HepG2 (cell line): ENCODE measurements around the gene ABT1. TPM values are rescaled to one million over a fixed set of nuclear protein-coding genes. Genes with fewer than 3 reads are reported as not detected.

Source experiments
- EP300 ChIP-seq, 3 experiments: sonication (generic) in 1 of 3; formaldehyde crosslinking in 1 of 3; IDR thresholded peaks; 2 replicates each; pipeline versions ENCODE4 v1.5.1 to v1.6.1; 2011 to 2020; ENCODE audit warnings: low read depth in 2 of 3, low read length in 2 of 3, borderline replicate concordance in 1 of 3, improper control_type of control experiment in 1 of 3, mild to moderate bottlenecking in 1 of 3, missing genetic modification reagents in 1 of 3, moderate library complexity in 1 of 3
- GATA4 ChIP-seq: sonication (generic); IDR thresholded peaks from 2 replicates; pipeline ENCODE4 v1.6.1; 2016; ENCODE audit warnings: antibody characterized with exemption, low read depth, borderline replicate concordance
- IKZF5 ChIP-seq: IDR thresholded peaks from 2 replicates; pipeline ENCODE4 v1.6.1; 2018; ENCODE audit warnings: missing genetic modification reagents, mild to moderate bottlenecking, missing compliant biosample characterization
- MYNN ChIP-seq: sonication (generic); formaldehyde crosslinking; IDR thresholded peaks from 2 replicates; pipeline ENCODE4 v1.4.0; 2020; ENCODE audit warnings: mild to moderate bottlenecking, low read depth, missing genetic modification reagents
- NR3C1 ChIP-seq: sonication (generic); formaldehyde crosslinking; IDR thresholded peaks from 2 replicates; pipeline ENCODE4 v1.4.0; 2020; ENCODE audit warnings: missing genetic modification reagents
- PATZ1 ChIP-seq: sonication (generic); formaldehyde crosslinking; IDR thresholded peaks from 2 replicates; pipeline ENCODE4 v1.4.0; 2020; ENCODE audit warnings: missing genetic modification reagents
- PAXIP1 ChIP-seq: sonication (generic); formaldehyde crosslinking; conservative IDR thresholded peaks from 2 replicates; pipeline ENCODE4 v1.4.0; 2020; ENCODE audit warnings: mild to moderate bottlenecking, missing genetic modification reagents, moderate library complexity
- TARDBP ChIP-seq: sonication (generic); formaldehyde crosslinking; IDR thresholded peaks from 2 replicates; pipeline ENCODE4 v1.8.0; 2022; ENCODE audit warnings: mild to moderate bottlenecking, missing genetic modification reagents
- TEAD3 ChIP-seq: optimal IDR thresholded peaks from 2 replicates; pipeline ENCODE3; 2016; ENCODE audit warnings: borderline replicate concordance
- ZNF121 ChIP-seq: sonication (generic); formaldehyde crosslinking; IDR thresholded peaks from 2 replicates; pipeline ENCODE4 v1.5.0; 2020; ENCODE audit warnings: mild to moderate bottlenecking, missing genetic modification reagents
- ZNF280D ChIP-seq: sonication (generic); formaldehyde crosslinking; IDR thresholded peaks from 2 replicates; pipeline ENCODE4 v1.5.1; 2020; ENCODE audit warnings: mild to moderate bottlenecking, missing genetic modification reagents
- ZNF362 ChIP-seq: sonication (generic); formaldehyde crosslinking; IDR thresholded peaks from 2 replicates; pipeline ENCODE4 v1.4.0; 2020; ENCODE audit warnings: missing genetic modification reagents, mild to moderate bottlenecking, borderline replicate concordance
- ZNF547 ChIP-seq: sonication (generic); formaldehyde crosslinking; IDR thresholded peaks from 2 replicates; pipeline ENCODE4 v1.5.1; 2020; ENCODE audit warnings: mild to moderate bottlenecking, missing genetic modification reagents
- polyA plus RNA-seq, 8 experiments: library from polyadenylated mRNA; depleted of rRNA in 3 of 8; stranded (reverse) in 7 of 8; unstranded in 1 of 8; fragments of >200 nt; fragmentation: Illumina TruSeq in 4 of 8; extraction: Trizol in 4 of 8; gene quantifications; 2 replicates each; pipeline versions ENCODE4 v1.2.1 to v1.2.3, GENCODE V29; 2011 to 2016; ENCODE audit warnings: low read depth in 4 of 8, missing spikeins in 1 of 8, mixed read lengths in 1 of 8; ENCODE audit not compliant: insufficient read depth in 1 of 8
- total RNA-seq, 5 experiments: library from RNA; depleted of rRNA; stranded (reverse); fragments of >200 nt; fragmentation: Illumina TruSeq; extraction: Trizol; gene quantifications; 2 replicates each; pipeline ENCODE4 v1.2.3, GENCODE V29; 2016; ENCODE audit warnings: low read depth in 1 of 5

The ABT1 gene
- total and polyA plus RNA-seq, 2 of the 13 experiments (the other 11 are each of a cell fraction or from before 2014, with no cell fraction given) = 38.4 TPM

GRCh38 chr6:26561533-26562466, 35.0 kb upstream of the ABT1 start (continued):
- TF ChIP-seq ZNF280D (CRISPR knock-in tag) (peak; percentile 90; the same call in 1 of the 2 replicates), ZNF362 (CRISPR knock-in tag) (peak; percentile 33; the same call in 1 of the 2 replicates), ZNF547 (CRISPR knock-in tag) (no peak), IKZF5 (CRISPR knock-in tag) (peak; percentile 31; the same call in 1 of the 2 replicates), ZNF121 (CRISPR knock-in tag) (no peak), PATZ1 (peak; percentile 61), TEAD3 (peak; percentile 21), MYNN (CRISPR knock-in tag) (0 out of 2 replicates have a peak, but pooled peaks have one; percentile 55), TARDBP (0 out of 2 replicates have a peak, but pooled peaks have one; percentile 7), EP300 (IDR thresholded peaks at IDR 0.05; ENCODE audit: low read depth in 2 of 2, low read length in 2 of 2) (peak in 1 of 2 experiments; percentile 33; a peak in 2 of 4 replicates), EP300 (CRISPR knock-in tag; IDR thresholded peaks at IDR 0.05; ENCODE audit: borderline replicate concordance) (no peak), NR3C1 (no peak), PAXIP1 (CRISPR knock-in tag) (peak; percentile 36; the same call in 1 of the 2 replicates), GATA4 (no peak)
